T-helper 1 cell treated with Interleukin-12 subunit alpha and Interleukin-12 subunit beta and Interleukin-4 antibody, amounts not matched to agents 30 μg/mL and 1 μg/mL, for 36 hours (primary cell): ENCODE data around the gene CYP3A4.
"Not testable (repeated sequence)": the region's sequence is repeated elsewhere in the genome, so short reads cannot be mapped to it uniquely, and the experiment has no call there.

ENCODE experiments used
- H3K27ac Mint-ChIP-seq: one replicate; pipeline ENCODE4 v1.8.0; 2021; ENCODE audit warnings: mild to moderate bottlenecking, mixed read lengths
- H3K27me3 Mint-ChIP-seq: one replicate; pipeline ENCODE4 v1.8.0; 2021; ENCODE audit warnings: low read depth, mixed read lengths
- H3K36me3 Mint-ChIP-seq: one replicate; pipeline ENCODE4 v1.8.0; 2021; ENCODE audit warnings: low read depth, mixed read lengths
- H3K4me1 Mint-ChIP-seq: one replicate; pipeline ENCODE4 v1.8.0; 2021; ENCODE audit warnings: low read depth, mixed read lengths
- H3K4me3 Mint-ChIP-seq: one replicate; pipeline ENCODE4 v1.8.0; 2021; ENCODE audit warnings: mild to moderate bottlenecking, moderate library complexity, mixed read lengths
- H3K9me3 Mint-ChIP-seq: one replicate; pipeline ENCODE4 v1.8.0; 2021; ENCODE audit warnings: mixed read lengths

The CYP3A4 gene

GRCh38 chr7:99785654-99786053, 1.7 kb upstream of the CYP3A4 start:
- H3K4me3 Mint-ChIP-seq, H3K36me3 Mint-ChIP-seq, H3K27me3 Mint-ChIP-seq, H3K27ac Mint-ChIP-seq, H3K4me1 Mint-ChIP-seq, H3K9me3 Mint-ChIP-seq: not testable (repeated sequence)

GRCh38 chr7:99782012-99782953, 1.7 kb downstream of the CYP3A4 start:
- no peak overlapping the region for H3K27ac Mint-ChIP-seq
- H3K36me3 Mint-ChIP-seq: no peaks in the 10 kb centered on the region
- peaks cover 4% of the 10 kb centered on the region for H3K27me3 Mint-ChIP-seq
- no peaks in the 10 kb centered on the region for H3K4me1 Mint-ChIP-seq
- no peaks in the 10 kb centered on the region for H3K9me3 Mint-ChIP-seq
- no peak overlapping the region for H3K4me3 Mint-ChIP-seq

GRCh38 chr7:99780588-99780987, 3.4 kb downstream of the CYP3A4 start:
- no peak overlapping the region for H3K27ac Mint-ChIP-seq

GRCh38 chr7:99779949-99780348, 4.0 kb downstream of the CYP3A4 start:
- no peak overlapping the region for H3K27ac Mint-ChIP-seq
- H3K9me3 Mint-ChIP-seq: no peaks in the 10 kb centered on the region
- peaks cover 21% of the 10 kb centered on the region for H3K27me3 Mint-ChIP-seq
- no peaks in the 10 kb centered on the region for H3K36me3 Mint-ChIP-seq
- no peaks in the 10 kb centered on the region for H3K4me1 Mint-ChIP-seq
- H3K4me3 Mint-ChIP-seq: no peak overlapping the region

More at GRCh38 chr7:99780588-99780987, 3.4 kb downstream of the CYP3A4 start:
- Mint-ChIP-seq H3K36me3 (no peaks in the 10 kb centered on the region), H3K27me3 (peaks cover 15% of the 10 kb centered on the region), H3K4me3 (no peak overlapping the region), H3K9me3 (no peaks in the 10 kb centered on the region), H3K4me1 (no peaks in the 10 kb centered on the region)

- Mint-ChIP-seq H3K27me3 (peaks cover 29% of the 10 kb centered on the region), H3K4me3 (no peak overlapping the region), H3K36me3 (no peaks in the 10 kb centered on the region), H3K27ac (no peak overlapping the region), H3K9me3 (no peaks in the 10 kb centered on the region), H3K4me1 (no peaks in the 10 kb centered on the region)
Observed at GRCh38 chr7:99778880-99779279, 5.1 kb downstream of the CYP3A4 start.

GRCh38 chr7:99773395-99773794, 10.6 kb downstream of the CYP3A4 start:
- not testable (repeated sequence) for H3K27ac Mint-ChIP-seq, H3K36me3 Mint-ChIP-seq, H3K4me3 Mint-ChIP-seq, H3K4me1 Mint-ChIP-seq, H3K9me3 Mint-ChIP-seq
- peaks cover 41% of the 10 kb centered on the region for H3K27me3 Mint-ChIP-seq

GRCh38 chr7:99772565-99772964, 11.4 kb downstream of the CYP3A4 start:
- Mint-ChIP-seq H3K4me3 (no peak overlapping the region), H3K27ac (no peak overlapping the region), H3K9me3 (peaks cover 9% of the 10 kb centered on the region), H3K27me3 (peaks cover 41% of the 10 kb centered on the region), H3K36me3 (no peaks in the 10 kb centered on the region), H3K4me1 (peaks cover 2% of the 10 kb centered on the region)

GRCh38 chr7:99769494-99769893, 14.5 kb downstream of the CYP3A4 start:
- not testable (repeated sequence) for H3K27ac Mint-ChIP-seq, H3K36me3 Mint-ChIP-seq, H3K4me3 Mint-ChIP-seq, H3K9me3 Mint-ChIP-seq, H3K4me1 Mint-ChIP-seq
- peaks cover 20% of the 10 kb centered on the region for H3K27me3 Mint-ChIP-seq

GRCh38 chr7:99768471-99768870, 15.5 kb downstream of the CYP3A4 start:
- Mint-ChIP-seq H3K27ac (no peak overlapping the region), H3K36me3 (no peaks in the 10 kb centered on the region), H3K4me3 (no peak overlapping the region), H3K4me1 (peaks cover 4% of the 10 kb centered on the region), H3K9me3 (peaks cover 9% of the 10 kb centered on the region), H3K27me3 (peaks cover 15% of the 10 kb centered on the region)

GRCh38 chr7:99767662-99768061, 16.3 kb downstream of the CYP3A4 start:
- H3K9me3 Mint-ChIP-seq: peaks cover 9% of the 10 kb centered on the region

GRCh38 chr7:99766484-99767099, 17.4 kb downstream of the CYP3A4 start:
- H3K27ac Mint-ChIP-seq: no peak overlapping the region
- peaks cover 9% of the 10 kb centered on the region for H3K27me3 Mint-ChIP-seq
- no peak overlapping the region for H3K4me3 Mint-ChIP-seq
- peaks cover 4% of the 10 kb centered on the region for H3K4me1 Mint-ChIP-seq
- H3K9me3 Mint-ChIP-seq: peaks cover 9% of the 10 kb centered on the region
- H3K36me3 Mint-ChIP-seq: no peaks in the 10 kb centered on the region

More at GRCh38 chr7:99767662-99768061, 16.3 kb downstream of the CYP3A4 start:
- Mint-ChIP-seq H3K27ac (no peak overlapping the region), H3K27me3 (peaks cover 11% of the 10 kb centered on the region), H3K36me3 (no peaks in the 10 kb centered on the region), H3K4me3 (no peak overlapping the region), H3K4me1 (peaks cover 4% of the 10 kb centered on the region)

- Mint-ChIP-seq H3K9me3 (no peaks in the 10 kb centered on the region), H3K27ac (no peak overlapping the region), H3K27me3 (no peaks in the 10 kb centered on the region), H3K4me3 (no peak overlapping the region), H3K4me1 (peaks cover 4% of the 10 kb centered on the region), H3K36me3 (no peaks in the 10 kb centered on the region)
Observed at GRCh38 chr7:99764478-99764877, 19.5 kb downstream of the CYP3A4 start.

GRCh38 chr7:99762680-99763327, 21.2 kb downstream of the CYP3A4 start:
- H3K9me3 Mint-ChIP-seq: no peaks in the 10 kb centered on the region
- no peaks in the 10 kb centered on the region for H3K27me3 Mint-ChIP-seq
- no peaks in the 10 kb centered on the region for H3K36me3 Mint-ChIP-seq
- H3K4me1 Mint-ChIP-seq: peaks cover 4% of the 10 kb centered on the region
- H3K4me3 Mint-ChIP-seq: no peak overlapping the region
- no peak overlapping the region for H3K27ac Mint-ChIP-seq

GRCh38 chr7:99755085-99755484, 28.9 kb downstream of the CYP3A4 start:
- H3K9me3 Mint-ChIP-seq: no peaks in the 10 kb centered on the region
- peaks cover 12% of the 10 kb centered on the region for H3K27me3 Mint-ChIP-seq
- no peak overlapping the region for H3K4me3 Mint-ChIP-seq
- H3K4me1 Mint-ChIP-seq: no peaks in the 10 kb centered on the region
- H3K27ac Mint-ChIP-seq: no peak overlapping the region
- H3K36me3 Mint-ChIP-seq: no peaks in the 10 kb centered on the region

- Mint-ChIP-seq H3K27me3 (peaks cover 12% of the 10 kb centered on the region), H3K9me3 (no peaks in the 10 kb centered on the region), H3K4me3 (no peak overlapping the region), H3K27ac (no peak overlapping the region), H3K4me1 (no peaks in the 10 kb centered on the region), H3K36me3 (no peaks in the 10 kb centered on the region)
Observed at GRCh38 chr7:99752356-99752755, 31.6 kb downstream of the CYP3A4 start.
